Osteocyte (in vitro differentiated cells): ENCODE results near the gene CNPY3. TPM values are rescaled to one million over a fixed set of nuclear protein-coding genes. Genes with fewer than 3 reads are reported as not detected.

Experiments
- DNase-seq: peaks from one replicate; pipeline ENCODE4 v3.0.0; 2021; ENCODE audit warnings: mixed read lengths; ENCODE audit not compliant: unreplicated experiment; ENCODE audit errors: extremely low spot score
- H3K27ac Mint-ChIP-seq: one replicate; pipeline ENCODE4 v1.8.0; 2021; ENCODE audit warnings: mild to moderate bottlenecking, mixed read lengths; ENCODE audit not compliant: unreplicated experiment
- H3K27me3 Mint-ChIP-seq: one replicate; pipeline ENCODE4 v1.8.0; 2021; ENCODE audit warnings: mixed read lengths; ENCODE audit not compliant: unreplicated experiment
- H3K36me3 Mint-ChIP-seq: one replicate; pipeline ENCODE4 v1.8.0; 2021; ENCODE audit warnings: mixed read lengths; ENCODE audit not compliant: unreplicated experiment
- H3K4me1 Mint-ChIP-seq: one replicate; pipeline ENCODE4 v1.8.0; 2021; ENCODE audit warnings: mixed read lengths; ENCODE audit not compliant: unreplicated experiment
- H3K4me3 Mint-ChIP-seq: one replicate; pipeline ENCODE4 v1.8.0; 2021; ENCODE audit warnings: mild to moderate bottlenecking, moderate library complexity, mixed read lengths; ENCODE audit not compliant: unreplicated experiment
- H3K9me3 Mint-ChIP-seq: one replicate; pipeline ENCODE4 v1.8.0; 2021; ENCODE audit warnings: mixed read lengths; ENCODE audit not compliant: unreplicated experiment
- total RNA-seq: library from RNA; stranded (reverse); gene quantifications from 2 replicates; pipeline ENCODE4 v1.2.1, GENCODE V29; 2021
- TF ChIP-seq, protein P1 (sequence below): fragments of 200-600 bp; sonication (generic); IDR thresholded peaks from 2 replicates; pipeline ENCODE4 v1.5.0; 2021; ENCODE audit warnings: antibody characterized with exemption, mild to moderate bottlenecking, moderate library complexity

Gene CNPY3
- total RNA-seq, 1 donor from 2014 or later: 69.0 TPM

DNA sequence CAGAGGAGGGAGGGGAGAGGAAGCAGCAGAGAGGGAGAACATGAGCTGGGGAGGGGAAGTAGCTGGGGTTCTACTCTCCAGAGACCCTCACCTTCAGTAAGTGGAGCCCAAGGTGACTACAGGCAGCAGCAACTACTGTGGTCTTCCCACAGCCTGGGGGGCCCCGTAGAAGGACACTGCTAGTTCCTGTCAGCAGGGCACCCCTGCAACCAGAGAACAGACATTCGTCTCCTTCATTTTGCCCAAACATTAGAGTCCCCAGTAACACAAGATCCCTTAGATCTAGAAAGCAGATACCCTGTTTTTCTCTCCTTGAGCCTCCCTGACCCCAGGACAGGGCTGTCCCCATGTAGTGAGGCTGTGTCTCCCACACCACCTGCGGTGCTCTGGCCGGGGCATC, 39.5 kb downstream of the CNPY3 start:
- Mint-ChIP-seq H3K27me3 (no peaks in the 10 kb centered on the region), H3K4me3 (no peak overlapping the region), H3K27ac (no peak overlapping the region), H3K9me3 (no peaks in the 10 kb centered on the region), H3K4me1 (no peaks in the 10 kb centered on the region), H3K36me3 (peaks cover 18% of the 10 kb centered on the region)
- TF ChIP-seq, protein P1, sequence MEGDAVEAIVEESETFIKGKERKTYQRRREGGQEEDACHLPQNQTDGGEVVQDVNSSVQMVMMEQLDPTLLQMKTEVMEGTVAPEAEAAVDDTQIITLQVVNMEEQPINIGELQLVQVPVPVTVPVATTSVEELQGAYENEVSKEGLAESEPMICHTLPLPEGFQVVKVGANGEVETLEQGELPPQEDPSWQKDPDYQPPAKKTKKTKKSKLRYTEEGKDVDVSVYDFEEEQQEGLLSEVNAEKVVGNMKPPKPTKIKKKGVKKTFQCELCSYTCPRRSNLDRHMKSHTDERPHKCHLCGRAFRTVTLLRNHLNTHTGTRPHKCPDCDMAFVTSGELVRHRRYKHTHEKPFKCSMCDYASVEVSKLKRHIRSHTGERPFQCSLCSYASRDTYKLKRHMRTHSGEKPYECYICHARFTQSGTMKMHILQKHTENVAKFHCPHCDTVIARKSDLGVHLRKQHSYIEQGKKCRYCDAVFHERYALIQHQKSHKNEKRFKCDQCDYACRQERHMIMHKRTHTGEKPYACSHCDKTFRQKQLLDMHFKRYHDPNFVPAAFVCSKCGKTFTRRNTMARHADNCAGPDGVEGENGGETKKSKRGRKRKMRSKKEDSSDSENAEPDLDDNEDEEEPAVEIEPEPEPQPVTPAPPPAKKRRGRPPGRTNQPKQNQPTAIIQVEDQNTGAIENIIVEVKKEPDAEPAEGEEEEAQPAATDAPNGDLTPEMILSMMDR: no peak
- DNase-seq: no peak

DNA sequence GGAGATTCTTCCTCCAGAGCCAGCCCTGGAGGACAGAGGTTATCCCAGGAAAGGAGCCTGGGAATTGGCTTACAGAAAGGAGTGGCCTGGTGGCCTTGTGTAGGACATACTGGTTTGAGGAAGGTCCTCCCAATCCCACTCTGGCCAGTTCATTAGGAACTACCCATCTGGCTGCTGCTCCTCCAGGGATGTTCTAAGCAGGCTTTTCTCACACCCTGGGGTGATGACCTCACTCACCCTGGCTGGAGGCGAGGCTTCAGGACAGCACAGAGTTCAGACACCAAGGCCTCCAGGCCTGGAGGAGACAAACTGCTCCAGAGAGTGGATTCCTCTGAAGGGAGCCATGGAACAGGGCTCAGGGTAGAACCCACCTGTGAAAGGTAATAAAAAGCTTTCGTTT, 40.2 kb downstream of the CNPY3 start:
- H3K36me3 Mint-ChIP-seq: peaks cover 17% of the 10 kb centered on the region
- TF ChIP-seq, protein P1: no peak
- H3K27me3 Mint-ChIP-seq: no peaks in the 10 kb centered on the region

DNA sequence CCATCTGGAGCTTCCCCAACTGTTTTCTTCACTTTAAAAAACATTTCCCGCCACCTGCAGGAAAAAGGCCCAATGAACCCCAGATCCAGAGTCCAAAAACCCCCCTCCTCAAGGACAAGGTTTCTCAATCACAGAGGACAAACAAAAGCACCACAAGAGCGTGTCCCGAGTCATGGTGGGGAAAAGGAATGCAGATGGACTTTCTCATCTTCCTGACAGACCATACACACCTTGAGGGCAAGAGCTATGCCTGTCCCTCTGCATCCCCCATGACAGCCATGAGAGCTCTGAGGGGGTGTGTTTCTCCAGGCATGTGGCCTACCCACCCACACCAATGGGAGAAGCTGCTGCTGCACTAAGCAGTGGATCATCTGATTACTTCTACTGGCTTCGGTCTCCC, 40.7 kb downstream of the CNPY3 start:
- peaks cover 14% of the 10 kb centered on the region for H3K36me3 Mint-ChIP-seq
- no peaks in the 10 kb centered on the region for H3K4me1 Mint-ChIP-seq
- H3K27ac Mint-ChIP-seq: no peak overlapping the region
- no peak for DNase-seq
- no peaks in the 10 kb centered on the region for H3K27me3 Mint-ChIP-seq
- no peaks in the 10 kb centered on the region for H3K9me3 Mint-ChIP-seq
- TF ChIP-seq, protein P1: no peak
- no peak overlapping the region for H3K4me3 Mint-ChIP-seq

More for the DNA sequence above, 40.2 kb downstream of the CNPY3 start:
- no peak for DNase-seq
- no peak overlapping the region for H3K4me3 Mint-ChIP-seq
- no peaks in the 10 kb centered on the region for H3K9me3 Mint-ChIP-seq
- no peak overlapping the region for H3K27ac Mint-ChIP-seq
- no peaks in the 10 kb centered on the region for H3K4me1 Mint-ChIP-seq

DNA sequence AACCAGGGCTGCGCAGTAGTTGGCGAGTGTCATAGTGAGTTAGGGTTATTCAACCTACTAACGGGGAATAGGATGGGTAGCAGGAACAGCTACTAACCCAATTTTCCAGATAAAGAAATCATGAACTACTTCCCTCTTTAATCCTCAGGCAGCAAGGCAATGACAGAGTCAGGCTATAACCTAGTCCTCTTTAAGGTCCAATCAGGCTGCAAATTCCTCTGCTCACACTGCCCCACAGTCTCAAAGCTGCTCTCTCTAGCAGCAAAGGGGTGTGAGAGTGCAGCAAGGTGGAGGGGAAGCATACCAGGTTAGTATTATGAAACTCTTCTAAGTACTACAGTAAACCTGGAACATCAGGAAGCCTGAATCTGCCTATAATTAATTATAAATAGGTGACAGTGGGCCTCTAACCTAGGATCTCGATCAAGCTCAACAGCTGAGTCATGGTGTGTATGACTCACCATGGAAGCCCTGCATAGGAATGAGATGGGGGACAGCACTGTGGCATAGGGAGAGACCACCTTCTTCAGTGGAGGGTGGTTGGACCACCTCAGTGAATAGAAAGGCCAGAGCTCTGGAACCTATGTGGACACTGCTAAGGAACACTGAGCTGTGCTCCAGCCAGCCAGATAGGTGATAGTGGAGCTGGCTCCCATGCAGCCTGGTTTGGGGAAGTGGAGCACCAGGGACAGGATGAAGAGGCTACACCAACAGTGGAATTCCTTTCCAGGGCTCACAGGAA, 41.8 kb downstream of the CNPY3 start:
- H3K9me3 Mint-ChIP-seq: no peaks in the 10 kb centered on the region
- H3K4me3 Mint-ChIP-seq: no peak overlapping the region
- TF ChIP-seq, protein P1: no peak
- DNase-seq: no peak
- peaks cover 11% of the 10 kb centered on the region for H3K36me3 Mint-ChIP-seq
- no peak overlapping the region for H3K27ac Mint-ChIP-seq
- H3K4me1 Mint-ChIP-seq: no peaks in the 10 kb centered on the region
- H3K27me3 Mint-ChIP-seq: no peaks in the 10 kb centered on the region

DNA sequence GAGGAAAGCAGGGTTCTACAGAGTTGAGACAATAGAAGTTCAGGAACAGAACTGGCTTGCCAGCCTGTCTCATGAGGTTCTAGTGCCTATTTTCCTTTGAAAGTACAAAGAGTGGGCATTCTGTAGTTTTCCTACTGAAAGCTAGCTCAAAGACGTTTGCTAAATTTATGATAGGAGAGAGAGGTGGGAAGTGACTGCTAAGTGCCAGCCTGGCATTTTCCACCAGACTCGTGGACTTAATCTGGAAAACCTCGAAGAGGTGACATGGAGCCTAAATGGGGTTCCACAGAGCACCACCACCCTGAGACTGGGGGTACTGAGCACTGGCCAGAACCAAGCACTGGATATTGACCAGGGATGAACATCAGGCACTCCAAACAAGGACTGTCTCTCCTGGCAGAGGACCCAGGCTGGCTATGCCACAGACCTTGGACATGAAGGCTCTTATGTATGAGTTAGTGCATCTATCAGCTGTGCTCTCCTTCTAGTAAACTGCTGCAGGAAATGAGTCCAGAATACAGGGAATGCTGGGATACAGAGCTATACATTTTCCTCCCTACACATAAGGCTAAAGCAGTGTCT, 42.6 kb downstream of the CNPY3 start:
- DNase-seq: no peak

More for the DNA sequence above, 42.6 kb downstream of the CNPY3 start:
- TF ChIP-seq, protein P1: no peak
- Mint-ChIP-seq H3K4me3 (no peak overlapping the region), H3K9me3 (no peaks in the 10 kb centered on the region), H3K4me1 (peaks cover 4% of the 10 kb centered on the region), H3K36me3 (peaks cover 12% of the 10 kb centered on the region), H3K27me3 (no peaks in the 10 kb centered on the region), H3K27ac (no peak overlapping the region)
